AG04450 (cell line): Measurements from ENCODE around the gene CGB1. TPM values are rescaled to one million over a fixed set of nuclear protein-coding genes. Genes with fewer than 3 reads are reported as not detected.
"Not testable (repeated sequence)": the region's sequence is repeated elsewhere in the genome, so short reads cannot be mapped to it uniquely, and the experiment has no call there.

Experiments used
- CTCF ChIA-PET: fragments of 300-600, 350-600 bp; formaldehyde crosslinking; extraction: SDS; loops from one replicate; lab custom pipeline; 2022; ENCODE audit warnings: antibody characterized with exemption, inconsistent platforms; lab: Charles Lee
- POLR2A ChIA-PET: fragments of 350-600 bp; formaldehyde crosslinking; extraction: SDS; loops from one replicate; lab custom pipeline; 2021; ENCODE audit warnings: antibody characterized with exemption, inconsistent platforms; lab: Yijun Ruan, JAX
- DNase-seq: peaks from one replicate; pipeline ENCODE4 v3.0.0-alpha.2; 2011; ENCODE audit warnings: low read depth, low spot score
- H3K27ac ChIP-seq: one replicate; pipeline ENCODE4 v1.5.1; 2012; ENCODE audit warnings: low read depth, low read length, control low read depth
- H3K27me3 ChIP-seq: one replicate; pipeline ENCODE4 v1.6.0; 2012; ENCODE audit warnings: low read length; ENCODE audit not compliant: control insufficient read depth, insufficient read depth
- H3K4me3 ChIP-seq: 2 replicates; pipeline ENCODE4 v1.5.1; 2011; ENCODE audit warnings: mild to moderate bottlenecking, low read depth, low read length, control low read depth
- H3K9me3 ChIP-seq: 2 replicates; pipeline ENCODE4 v1.5.1; 2012; ENCODE audit warnings: low read length; ENCODE audit not compliant: control insufficient read depth, insufficient read depth
- polyA plus RNA-seq: library from polyadenylated mRNA; depleted of rRNA; stranded (reverse); fragments of >200 nt; gene quantifications from 2 replicates; pipeline ENCODE4 v1.2.3, GENCODE V29; 2011
- TF ChIP-seq, protein P1 (sequence below): IDR thresholded peaks from 2 replicates; pipeline ENCODE4 v1.5.1; 2011; ENCODE audit warnings: low read depth, low read length, control low read depth, inconsistent platforms

Gene CGB1
- polyA plus RNA-seq, 1 experiment: not detected

DNA sequence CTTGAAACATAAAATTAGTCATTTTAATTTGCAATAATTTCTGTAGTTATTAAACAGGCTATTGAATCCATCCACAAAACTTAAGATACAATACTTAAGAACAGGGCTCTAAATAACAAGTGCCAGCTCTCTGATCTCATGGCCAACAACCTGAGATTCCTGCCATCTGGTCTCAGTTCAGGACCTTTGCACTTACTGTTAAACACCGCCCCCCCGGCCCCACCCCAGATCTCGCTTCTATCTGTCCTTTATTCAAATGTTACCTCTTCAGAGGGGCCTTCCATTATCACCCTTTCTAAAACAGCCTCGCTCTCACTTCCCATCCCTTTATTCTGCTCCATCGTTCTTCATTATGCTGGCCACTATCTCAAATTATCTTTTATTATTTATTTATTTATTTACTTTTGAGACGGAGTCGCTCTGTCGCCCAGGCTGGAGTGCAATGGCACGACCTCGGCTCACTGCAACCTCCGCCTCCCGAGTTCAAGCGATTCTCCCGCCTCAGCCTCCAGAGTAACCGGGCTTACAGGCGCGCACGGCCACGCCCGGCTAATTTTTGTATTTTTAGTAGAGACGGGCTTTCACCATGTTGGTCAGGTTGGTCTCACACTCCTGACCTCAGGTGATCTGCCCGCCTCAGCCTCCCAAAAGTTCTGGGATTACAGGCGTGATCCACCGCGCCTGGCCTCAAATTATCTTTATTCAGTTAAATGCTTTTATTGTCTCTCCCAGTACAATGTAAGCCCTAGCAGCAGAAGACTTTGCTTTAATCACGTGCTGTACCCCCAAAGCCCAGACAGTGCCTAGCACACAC, 47.7 kb upstream of the CGB1 start:
- H3K4me3 ChIP-seq: peak overlapping the region; percentile 53
- TF ChIP-seq, protein P1, sequence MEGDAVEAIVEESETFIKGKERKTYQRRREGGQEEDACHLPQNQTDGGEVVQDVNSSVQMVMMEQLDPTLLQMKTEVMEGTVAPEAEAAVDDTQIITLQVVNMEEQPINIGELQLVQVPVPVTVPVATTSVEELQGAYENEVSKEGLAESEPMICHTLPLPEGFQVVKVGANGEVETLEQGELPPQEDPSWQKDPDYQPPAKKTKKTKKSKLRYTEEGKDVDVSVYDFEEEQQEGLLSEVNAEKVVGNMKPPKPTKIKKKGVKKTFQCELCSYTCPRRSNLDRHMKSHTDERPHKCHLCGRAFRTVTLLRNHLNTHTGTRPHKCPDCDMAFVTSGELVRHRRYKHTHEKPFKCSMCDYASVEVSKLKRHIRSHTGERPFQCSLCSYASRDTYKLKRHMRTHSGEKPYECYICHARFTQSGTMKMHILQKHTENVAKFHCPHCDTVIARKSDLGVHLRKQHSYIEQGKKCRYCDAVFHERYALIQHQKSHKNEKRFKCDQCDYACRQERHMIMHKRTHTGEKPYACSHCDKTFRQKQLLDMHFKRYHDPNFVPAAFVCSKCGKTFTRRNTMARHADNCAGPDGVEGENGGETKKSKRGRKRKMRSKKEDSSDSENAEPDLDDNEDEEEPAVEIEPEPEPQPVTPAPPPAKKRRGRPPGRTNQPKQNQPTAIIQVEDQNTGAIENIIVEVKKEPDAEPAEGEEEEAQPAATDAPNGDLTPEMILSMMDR: no peak
- H3K27me3 ChIP-seq: no peaks in the 10 kb centered on the region
- H3K27ac ChIP-seq: peak overlapping the region; percentile 52
- ChIA-PET CTCF (interaction anchor here (0.7 to 1.2 kb wide), 2 partner anchors 30 to 283 kb away, joined by 5 to 6 read pairs; partner anchors contain the start of gene LIN7B), POLR2A (no interaction called here)
- DNase-seq: no peak
- H3K9me3 ChIP-seq: peaks cover 3% of the 10 kb centered on the region; the same call in 1 of the 2 replicates

DNA sequence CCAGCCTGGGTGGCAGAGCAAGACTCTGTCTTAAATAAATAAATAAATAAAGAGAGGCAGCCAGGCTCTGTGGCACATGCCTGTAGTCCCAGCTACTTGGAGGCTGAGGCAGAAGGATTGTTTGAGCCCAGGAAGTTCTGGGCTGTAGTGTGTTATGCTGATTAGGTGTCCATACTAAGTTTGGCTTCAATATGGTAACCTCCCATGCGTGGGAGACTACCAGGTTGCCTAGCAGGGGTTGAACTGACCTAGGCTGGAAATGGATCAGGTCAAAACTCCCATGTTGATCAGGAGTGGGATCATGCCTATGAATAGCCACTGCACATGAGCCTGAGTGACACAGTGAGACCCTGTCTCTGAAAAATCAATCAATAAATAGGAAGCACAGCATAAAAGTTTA, 44.6 kb upstream of the CGB1 start:
- no peaks in the 10 kb centered on the region for H3K27me3 ChIP-seq
- DNase-seq: no peak
- POLR2A ChIA-PET: interaction anchor here (1.0 kb wide), 1 partner anchor 83 kb away, joined by 4 read pairs; no protein-coding TSS in a partner anchor
- TF ChIP-seq, protein P1: no peak
- no peak overlapping the region for H3K27ac ChIP-seq
- H3K4me3 ChIP-seq: no peak overlapping the region
- H3K9me3 ChIP-seq: peaks cover 3% of the 10 kb centered on the region; the same call in 1 of the 2 replicates
- CTCF ChIA-PET: interaction anchor here (1.9 kb wide), 1 partner anchor 16 kb away, joined by 10 read pairs; no protein-coding TSS in a partner anchor

DNA sequence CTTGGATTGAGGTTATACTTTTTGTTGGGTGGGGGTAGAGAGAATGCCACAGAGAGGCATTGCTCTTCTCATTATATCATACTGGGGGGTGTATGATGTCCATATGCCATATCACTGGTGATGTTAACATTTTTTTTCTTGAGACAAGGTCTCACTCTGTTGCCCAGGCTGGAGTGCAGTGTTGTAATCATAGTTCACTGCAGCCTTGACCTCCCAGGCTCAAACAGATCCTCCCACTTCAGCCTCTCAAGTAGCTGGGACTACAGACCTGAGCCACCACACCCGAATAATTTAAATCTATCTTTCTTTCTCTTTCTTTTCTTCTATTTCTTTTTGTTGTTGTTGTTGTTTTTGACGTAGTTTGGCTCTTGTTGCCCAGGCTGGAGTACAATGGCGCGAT, 43.7 kb upstream of the CGB1 start:
- CTCF ChIA-PET: no interaction called here
- TF ChIP-seq, protein P1: no peak
- Histone ChIP-seq H3K9me3 (no peaks in the 10 kb centered on the region; the same call in 1 of the 2 replicates), H3K27me3 (no peaks in the 10 kb centered on the region), H3K4me3 (no peak overlapping the region), H3K27ac (no peak overlapping the region)
- POLR2A ChIA-PET: no interaction called here
- no peak for DNase-seq

DNA sequence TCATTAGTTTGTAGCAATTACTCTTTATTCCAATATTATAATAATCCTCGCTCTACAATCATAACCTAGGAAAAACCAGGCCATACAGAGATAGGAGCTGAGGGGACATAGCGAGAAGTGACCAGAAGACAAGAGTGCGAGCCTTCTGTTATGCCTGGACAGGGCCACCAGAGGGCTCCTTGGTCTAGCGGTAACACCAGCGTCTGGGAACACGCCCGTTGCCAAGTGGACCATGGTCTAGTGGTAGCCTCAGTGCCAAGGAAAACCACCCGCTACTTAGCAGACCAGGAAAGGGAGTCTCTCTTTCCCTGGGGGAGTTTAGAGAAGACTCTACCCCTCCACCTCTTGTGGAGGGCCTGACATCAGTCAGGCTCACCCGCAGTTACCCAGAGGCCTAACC, 38.2 kb upstream of the CGB1 start:
- POLR2A ChIA-PET, DNase-seq, H3K27ac ChIP-seq, H3K4me3 ChIP-seq: not testable (repeated sequence)
- TF ChIP-seq, protein P1: peak; percentile 64
- CTCF ChIA-PET: interaction anchor here (0.7 to 2.1 kb wide), 3 partner anchors 8 to 151 kb away, joined by 3 to 27 read pairs (median 9); no protein-coding TSS in a partner anchor
- H3K9me3 ChIP-seq: peaks cover 20% of the 10 kb centered on the region
- H3K27me3 ChIP-seq: peaks cover 19% of the 10 kb centered on the region
